ENCODE results near the gene TIMM23.
"Not testable (repeated sequence)": the region's sequence is repeated elsewhere in the genome, so short reads cannot be mapped to it uniquely, and the experiment has no call there.

TIMM23 gene

GRCh38 chr10:45997994-45998763, 25.9 kb downstream of the TIMM23 start:
- DNase-seq: no peak

GRCh38 chr10:45999955-46000354, 27.7 kb downstream of the TIMM23 start:
- DNase-seq: not testable (repeated sequence)

- DNase-seq: no peak
Observed at GRCh38 chr10:46000538-46000937, 28.2 kb downstream of the TIMM23 start.

- no peak for DNase-seq
Observed at GRCh38 chr10:46001187-46001756, 29.0 kb downstream of the TIMM23 start.

- DNase-seq: not testable (repeated sequence)
Observed at GRCh38 chr10:46002189-46002687, 29.9 kb downstream of the TIMM23 start.

- DNase-seq: no peak
Observed at GRCh38 chr10:46002916-46003693, 30.8 kb downstream of the TIMM23 start.

GRCh38 chr10:46004963-46005362, 32.7 kb downstream of the TIMM23 start:
- no peak for DNase-seq

- no peak for DNase-seq
Observed at GRCh38 chr10:46005383-46005782, 33.1 kb downstream of the TIMM23 start.

- no peak for DNase-seq
Observed at GRCh38 chr10:46006219-46006618, 33.9 kb downstream of the TIMM23 start.

GRCh38 chr10:46012746-46013145, 40.5 kb downstream of the TIMM23 start:
- DNase-seq: no peak

GRCh38 chr10:46014206-46014605, 41.9 kb downstream of the TIMM23 start:
- DNase-seq: no peak

- DNase-seq: no peak
Observed at GRCh38 chr10:46014683-46015405, 42.6 kb downstream of the TIMM23 start.

- no peak for DNase-seq
Observed at GRCh38 chr10:46016190-46016589, 43.9 kb downstream of the TIMM23 start.

- no peak for DNase-seq
Observed at GRCh38 chr10:46016811-46017210, 44.5 kb downstream of the TIMM23 start.

- no peak for DNase-seq
Observed at GRCh38 chr10:46017733-46018132, 45.4 kb downstream of the TIMM23 start.

GRCh38 chr10:46018453-46019176, 46.3 kb downstream of the TIMM23 start:
- no peak for DNase-seq

- no peak for DNase-seq
Observed at GRCh38 chr10:46019177-46019528, 46.9 kb downstream of the TIMM23 start.

- DNase-seq: no peak
Observed at GRCh38 chr10:46019569-46020343, 47.5 kb downstream of the TIMM23 start.

- no peak for DNase-seq
Observed at GRCh38 chr10:46020344-46020657, 48.0 kb downstream of the TIMM23 start.

- peak; percentile 87 for DNase-seq
Observed at GRCh38 chr10:46022978-46023702, 50.9 kb downstream of the TIMM23 start.

- no peak for DNase-seq
Observed at GRCh38 chr10:46024948-46025347, 52.7 kb downstream of the TIMM23 start.
